ENCODE measurements around the gene KCNIP4.

GRCh38 chr4:21884615-21885014 lies 64.0 kb downstream of the KCNIP4 start:
- TF ChIP-seq, protein P1, sequence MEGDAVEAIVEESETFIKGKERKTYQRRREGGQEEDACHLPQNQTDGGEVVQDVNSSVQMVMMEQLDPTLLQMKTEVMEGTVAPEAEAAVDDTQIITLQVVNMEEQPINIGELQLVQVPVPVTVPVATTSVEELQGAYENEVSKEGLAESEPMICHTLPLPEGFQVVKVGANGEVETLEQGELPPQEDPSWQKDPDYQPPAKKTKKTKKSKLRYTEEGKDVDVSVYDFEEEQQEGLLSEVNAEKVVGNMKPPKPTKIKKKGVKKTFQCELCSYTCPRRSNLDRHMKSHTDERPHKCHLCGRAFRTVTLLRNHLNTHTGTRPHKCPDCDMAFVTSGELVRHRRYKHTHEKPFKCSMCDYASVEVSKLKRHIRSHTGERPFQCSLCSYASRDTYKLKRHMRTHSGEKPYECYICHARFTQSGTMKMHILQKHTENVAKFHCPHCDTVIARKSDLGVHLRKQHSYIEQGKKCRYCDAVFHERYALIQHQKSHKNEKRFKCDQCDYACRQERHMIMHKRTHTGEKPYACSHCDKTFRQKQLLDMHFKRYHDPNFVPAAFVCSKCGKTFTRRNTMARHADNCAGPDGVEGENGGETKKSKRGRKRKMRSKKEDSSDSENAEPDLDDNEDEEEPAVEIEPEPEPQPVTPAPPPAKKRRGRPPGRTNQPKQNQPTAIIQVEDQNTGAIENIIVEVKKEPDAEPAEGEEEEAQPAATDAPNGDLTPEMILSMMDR (conservative IDR thresholded peaks at IDR 0.05; ENCODE audit: low read depth, low read length): no peak
- TF ChIP-seq RFX5 (IDR thresholded peaks at IDR 0.05; ENCODE audit: low read depth, low read length) (no peak), SMC3 (IDR thresholded peaks at IDR 0.05; ENCODE audit: low read depth, low read length) (no peak), MXI1 (IDR thresholded peaks at IDR 0.05; ENCODE audit: borderline replicate concordance, low read depth, low read length) (no peak), POLR2A (IDR thresholded peaks at IDR 0.05; ENCODE audit: low read depth, low read length) (no peak), CEBPB (IDR thresholded peaks at IDR 0.05; ENCODE audit: low read depth, low read length) (no peak), BHLHE40 (IDR thresholded peaks at IDR 0.05; ENCODE audit: low read depth, low read length) (no peak)
